OCI-LY7 (cell line): ENCODE data around the gene GNAI2. TPM values are rescaled to one million over a fixed set of nuclear protein-coding genes. Genes with fewer than 3 reads are reported as not detected.
A peak's percentile ranks its signal among the peaks of the same experiment; 100 is the strongest.

Source experiments
- BruUV-seq: library from RNA; stranded (reverse); fragments of 400-500 nt; replicated peaks from 2 replicates; lab custom pipeline; 2021; lab: Mats Ljungman, UMichigan
- CTCF ChIA-PET: fragments of 300-600 bp; sonication (Branson Sonifier 250); formaldehyde crosslinking; loops from one replicate; lab custom pipeline; 2022; ENCODE audit warnings: antibody characterized with exemption; ENCODE audit not compliant: unreplicated experiment; lab: Charles Lee
- POLR2A ChIA-PET: fragments of 300-600 bp; sonication (Branson Sonifier 250); formaldehyde crosslinking; loops from one replicate; lab custom pipeline; 2022; ENCODE audit warnings: antibody characterized with exemption; lab: Charles Lee
- DNase-seq: peaks from one replicate; pipeline ENCODE4 v3.0.0-alpha.2; 2015; ENCODE audit warnings: low spot score
- H2AFZ ChIP-seq: fragments of 200-600 bp; sonication (generic), shearing (Covaris generic); 2 replicates; pipeline ENCODE4 v1.6.1; 2014; ENCODE audit warnings: mild to moderate bottlenecking, antibody characterized with exemption, low read length, moderate library complexity
- H3K27ac ChIP-seq: fragments of 200-600 bp; sonication (generic); 2 replicates; pipeline ENCODE4 v1.5.1; 2014; ENCODE audit warnings: mixed run types, low read depth, mild to moderate bottlenecking, moderate library complexity, low read length, inconsistent platforms; ENCODE audit not compliant: poor library complexity, severe bottlenecking
- H3K36me3 ChIP-seq: fragments of 200-600 bp; sonication (generic); 2 replicates; pipeline ENCODE4 v1.6.1; 2014; ENCODE audit warnings: mild to moderate bottlenecking, antibody characterized with exemption, low read length, moderate library complexity, mixed read lengths; ENCODE audit not compliant: insufficient read depth
- H3K4me1 ChIP-seq: fragments of 200-600 bp; sonication (generic); 2 replicates; pipeline ENCODE4 v1.5.1; 2014; ENCODE audit warnings: mild to moderate bottlenecking, low read length; ENCODE audit not compliant: insufficient read depth, poor library complexity, severe bottlenecking
- H3K4me2 ChIP-seq: fragments of 200-600 bp; sonication (generic); 2 replicates; pipeline ENCODE4 v1.6.1; 2014; ENCODE audit warnings: mild to moderate bottlenecking, low read length
- H3K4me3 ChIP-seq: fragments of 200-600 bp; sonication (generic); 2 replicates; pipeline ENCODE4 v1.5.1; 2014; ENCODE audit warnings: mild to moderate bottlenecking, low read depth, low read length; ENCODE audit not compliant: poor library complexity, severe bottlenecking
- H3K79me2 ChIP-seq: fragments of 200-600 bp; sonication (generic); 2 replicates; pipeline ENCODE4 v1.6.1; 2016; ENCODE audit warnings: low read depth, mild to moderate bottlenecking, low read length, moderate library complexity, mixed read lengths; ENCODE audit not compliant: insufficient read depth
- H3K9me2 ChIP-seq: fragments of 200-600 bp; sonication (generic); 2 replicates; pipeline ENCODE4 v1.6.1; 2016; ENCODE audit warnings: mild to moderate bottlenecking, low read length, mixed read lengths; ENCODE audit not compliant: insufficient read depth
- H3K9me3 ChIP-seq: fragments of 200-600 bp; sonication (generic); 2 replicates; pipeline ENCODE4 v1.6.1; 2014; ENCODE audit warnings: mild to moderate bottlenecking, mixed run types, low read length, mixed read lengths
- H4K20me1 ChIP-seq: fragments of 200-600 bp; sonication (generic); 2 replicates; pipeline ENCODE4 v1.6.1; 2014; ENCODE audit warnings: mild to moderate bottlenecking, antibody characterized with exemption, low read length, moderate library complexity, mixed read lengths; ENCODE audit not compliant: insufficient read depth
- CTCF ChIP-seq: fragments of 200-600 bp; sonication (generic); conservative IDR thresholded peaks from 2 replicates; pipeline ENCODE4 v1.5.1; 2014; ENCODE audit warnings: mild to moderate bottlenecking, antibody characterized with exemption, low read length, moderate library complexity, mixed read lengths
- EZH2phosphoT487 ChIP-seq: fragments of 200-600 bp; sonication (generic); IDR thresholded peaks from 2 replicates; pipeline ENCODE4 v1.6.1; 2018; ENCODE audit warnings: low read depth, borderline replicate concordance, mild to moderate bottlenecking, mixed run types, antibody characterized with exemption, low read length, moderate library complexity, mixed read lengths
- intact Hi-C: fragments of 100-400 bp; cut with micrococcal nuclease; formaldehyde crosslinking; loops from one replicate; pipeline ENCODE4 v1.10.0; 2022; ENCODE audit not compliant: unreplicated experiment
- total RNA-seq, 2 experiments: library from RNA; depleted of rRNA in 1 of 2; stranded (reverse); fragments of >200 nt in 1 of 2; shearing (Covaris generic) in 1 of 2; gene quantifications; 2 replicates each; pipeline ENCODE4 v1.2.3, GENCODE V29; 2014 to 2022

Gene GNAI2
- total RNA-seq, 2 experiments from 2014 or later, result 190 to 256 TPM

GRCh38 chr3:50245831-50246516 lies 10.0 kb downstream of the GNAI2 start:
- H3K4me3 ChIP-seq, result peak overlapping the region; percentile 64

DNA sequence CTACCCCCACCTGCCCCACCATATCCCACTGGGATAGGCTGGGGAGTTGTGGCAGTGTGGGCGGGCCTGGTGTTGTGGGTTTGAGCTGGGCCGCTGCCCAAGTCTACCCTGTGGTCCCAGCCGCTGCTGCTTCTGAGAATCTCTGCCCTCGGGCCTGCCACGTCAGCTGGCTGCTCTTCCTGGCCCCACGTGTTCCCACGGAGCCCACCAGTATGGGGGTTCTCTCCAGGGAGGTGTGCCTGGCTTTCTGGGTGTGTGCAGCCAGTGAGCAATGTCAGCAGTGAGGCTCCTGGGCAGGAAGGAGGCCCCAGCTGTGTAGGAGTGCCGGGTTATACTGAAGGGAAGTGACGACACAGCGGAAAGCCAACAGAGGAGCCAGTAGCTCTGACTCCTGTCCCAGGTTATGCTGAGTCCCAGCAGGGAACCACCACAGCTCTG lies 10.5 kb downstream of the GNAI2 start:
- H3K4me3 ChIP-seq, result peak overlapping the region; percentile 64
- H3K4me2 ChIP-seq, result peak overlapping the region; percentile 78
- peaks cover 58% of the 10 kb centered on the region for H3K79me2 ChIP-seq
- POLR2A ChIA-PET, result interaction anchor here (0.6 to 1.9 kb wide), 8 partner anchors 9 to 144 kb away, joined by 3 to 24 read pairs (median 6); partner anchors contain the start of gene GNAI2
- intact Hi-C loops, result loop anchor here (1.0 to 2.0 kb wide), 3 partner anchors 9 to 52 kb away; partner anchors contain the start of genes HYAL3 and NAA80
- H3K36me3 ChIP-seq, result peaks cover 48% of the 10 kb centered on the region; the same call in 1 of the 2 replicates
- peak overlapping the region; percentile 79 for H3K27ac ChIP-seq
- H3K9me2 ChIP-seq, result no peaks in the 10 kb centered on the region
- peak; percentile 85 for DNase-seq
- H4K20me1 ChIP-seq, result peaks cover 15% of the 10 kb centered on the region; the same call in 1 of the 2 replicates
- TF ChIP-seq CTCF, result peak; percentile 49
- no peak for TF ChIP-seq EZH2phosphoT487
- CTCF ChIA-PET, result interaction anchor here (0.6 to 1.5 kb wide), 13 partner anchors 9 to 805 kb away, joined by 3 to 20 read pairs (median 5); partner anchors contain the start of gene GNAI2
- no peaks in the 10 kb centered on the region for H3K9me3 ChIP-seq
- no TSS peak for BruUV-seq
- peaks cover 61% of the 10 kb centered on the region for H3K4me1 ChIP-seq
- no peak overlapping the region for H2AFZ ChIP-seq

More at GRCh38 chr3:50245831-50246516, 10.0 kb downstream of the GNAI2 start:
- Histone ChIP-seq H4K20me1 (peaks cover 15% of the 10 kb centered on the region; the same call in 1 of the 2 replicates), H3K79me2 (peaks cover 63% of the 10 kb centered on the region), H3K9me3 (no peaks in the 10 kb centered on the region), H3K27ac (peak overlapping the region; percentile 79), H3K4me2 (peak overlapping the region; percentile 78), H3K9me2 (no peaks in the 10 kb centered on the region), H3K4me1 (peaks cover 67% of the 10 kb centered on the region), H3K36me3 (peaks cover 44% of the 10 kb centered on the region; the same call in 1 of the 2 replicates), H2AFZ (peak overlapping the region; percentile 15; the same call in 1 of the 2 replicates)
- intact Hi-C loops, result loop anchor here (1.0 to 2.0 kb wide), 3 partner anchors 9 to 53 kb away; partner anchors contain the start of genes HYAL3 and NAA80
- ChIA-PET CTCF (interaction anchor here (0.8 to 1.5 kb wide), 11 partner anchors 8 to 54 kb away, joined by 3 to 20 read pairs (median 6); partner anchors contain the start of gene GNAI2), POLR2A (interaction anchor here (0.6 to 1.9 kb wide), 6 partner anchors 9 to 26 kb away, joined by 3 to 24 read pairs (median 6); partner anchors contain the start of gene GNAI2)
- DNase-seq, result peak; percentile 89
- no peak for TF ChIP-seq EZH2phosphoT487
- TF ChIP-seq CTCF, result peak; percentile 97
- no TSS peak for BruUV-seq
